ENCODE data around the gene INPP4B. TPM values are rescaled to one million over a fixed set of nuclear protein-coding genes. Genes with fewer than 3 reads are reported as not detected.
A peak's percentile ranks its signal among the peaks of the same experiment; 100 is the strongest.

INPP4B gene
- total and polyA plus RNA-seq, 3 experiments from 2014 or later: 50.3 to 52.6 (median 52.6) TPM

GRCh38 chr4:142336251-142336934 lies 509.7 kb downstream of the INPP4B start:
- DNase-seq: no peak
- Histone ChIP-seq H3K4me1 (ENCODE audit: insufficient read depth, low read length) (peaks cover 4% of the 10 kb centered on the region), H3K4me3 (ENCODE audit: low read length) (no peak overlapping the region), H3K27ac (ENCODE audit: low read depth, low read length) (no peak overlapping the region), H3K9me3 (ENCODE audit: low read length) (no peaks in the 10 kb centered on the region), H3K27me3 (ENCODE audit: insufficient read depth, low read length, poor library complexity, severe bottlenecking) (no peaks in the 10 kb centered on the region), H3K36me3 (ENCODE audit: insufficient read depth, low read length) (peaks cover 3% of the 10 kb centered on the region)
- H3K9me3 Mint-ChIP-seq: no peaks in the 10 kb centered on the region
- ChIA-PET CTCF (interaction anchor here (0.8 to 1.5 kb wide), 2 partner anchors 53 to 383 kb away, joined by 3 read pairs; no protein-coding TSS in a partner anchor), POLR2A (no interaction called here)
- peaks cover 35 to 74% (median 72%) of the 10 kb centered on the region in 3 donors for H3K4me1 Mint-ChIP-seq
- H3K36me3 Mint-ChIP-seq: peaks cover 0 to 13% (median 4%) of the 10 kb centered on the region in 3 donors
- peak overlapping the region in 1 of 7 donors; percentile 66 for H3K4me3 Mint-ChIP-seq
- no peak overlapping the region for H3K27ac Mint-ChIP-seq
- no peaks in the 10 kb centered on the region for H3K27me3 Mint-ChIP-seq

DNA sequence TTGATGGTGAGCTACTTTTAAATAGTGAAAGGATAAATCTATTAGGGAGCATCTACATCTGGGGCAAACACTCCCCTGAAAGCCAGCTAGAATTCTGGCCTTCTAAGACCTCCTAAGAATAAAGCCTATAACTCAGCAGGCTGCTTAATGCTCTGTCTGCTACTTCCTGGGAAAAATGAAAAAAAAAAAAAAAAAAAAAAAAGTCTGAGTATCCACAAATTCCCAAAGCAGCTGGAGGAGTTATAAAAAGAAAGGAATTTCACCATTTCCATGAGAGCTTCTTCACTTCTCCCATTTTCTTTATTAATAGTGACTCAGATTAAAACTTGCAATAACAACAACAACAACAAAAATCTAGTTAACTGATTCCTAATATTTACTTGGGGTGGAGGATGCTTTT lies 511.2 kb downstream of the INPP4B start:
- H3K4me1 ChIP-seq (ENCODE audit: insufficient read depth, low read length): peaks cover 11% of the 10 kb centered on the region
- peaks cover 3% of the 10 kb centered on the region for H3K36me3 ChIP-seq (ENCODE audit: insufficient read depth, low read length)
- Mint-ChIP-seq H3K27me3 (no peaks in the 10 kb centered on the region), H3K36me3 (peaks cover 0 to 13% (median 4%) of the 10 kb centered on the region in 3 donors), H3K4me1 (peaks cover 47 to 77% (median 77%) of the 10 kb centered on the region in 3 donors), H3K9me3 (no peaks in the 10 kb centered on the region), H3K4me3 (no peak overlapping the region), H3K27ac (peak overlapping the region in 1 of 8 donors; percentile 20)
- H3K9me3 ChIP-seq (ENCODE audit: low read length): no peaks in the 10 kb centered on the region
- no peak overlapping the region for H3K4me3 ChIP-seq (ENCODE audit: low read length)
- no peak overlapping the region for H3K27ac ChIP-seq (ENCODE audit: low read depth, low read length)
- no peaks in the 10 kb centered on the region for H3K27me3 ChIP-seq (ENCODE audit: insufficient read depth, low read length, poor library complexity, severe bottlenecking)
- POLR2A ChIA-PET: no interaction called here
- CTCF ChIA-PET: interaction anchor here (1.4 to 1.5 kb wide), 2 partner anchors 22 to 385 kb away, joined by 3 to 4 read pairs; no protein-coding TSS in a partner anchor
- DNase-seq: no peak

DNA sequence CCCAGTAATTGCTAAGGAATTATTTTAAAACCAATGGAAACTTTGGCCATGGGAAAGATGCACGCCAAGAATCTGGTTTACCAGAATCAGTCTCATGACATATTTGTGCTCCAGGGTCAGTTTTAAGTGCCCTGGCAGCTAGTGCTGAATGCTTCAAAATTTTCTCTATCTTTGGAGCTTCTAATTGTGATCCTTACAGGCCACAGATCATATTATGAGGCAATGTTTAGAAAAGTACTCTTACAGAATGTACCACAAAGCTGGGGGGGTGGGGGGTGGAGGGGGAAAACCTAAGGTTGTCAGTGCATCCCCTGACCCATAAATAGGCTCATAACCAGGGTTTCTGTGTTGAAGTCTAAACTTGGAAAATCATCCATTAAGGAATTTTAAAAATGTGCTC lies 514.5 kb downstream of the INPP4B start:
- H3K27me3 Mint-ChIP-seq: no peaks in the 10 kb centered on the region
- peaks cover 58 to 88% (median 85%) of the 10 kb centered on the region in 3 donors for H3K4me1 Mint-ChIP-seq
- no peak for DNase-seq
- H3K4me3 ChIP-seq (ENCODE audit: low read length): no peak overlapping the region
- peaks cover 20% of the 10 kb centered on the region for H3K4me1 ChIP-seq (ENCODE audit: insufficient read depth, low read length)
- ChIA-PET CTCF (no interaction called here), POLR2A (no interaction called here)
- no peaks in the 10 kb centered on the region for H3K36me3 ChIP-seq (ENCODE audit: insufficient read depth, low read length)
- no peaks in the 10 kb centered on the region for H3K27me3 ChIP-seq (ENCODE audit: insufficient read depth, low read length, poor library complexity, severe bottlenecking)
- H3K27ac ChIP-seq (ENCODE audit: low read depth, low read length): no peak overlapping the region
- no peaks in the 10 kb centered on the region for H3K9me3 Mint-ChIP-seq
- no peaks in the 10 kb centered on the region for H3K9me3 ChIP-seq (ENCODE audit: low read length)
- H3K36me3 Mint-ChIP-seq: peaks cover 0 to 6% (median 3%) of the 10 kb centered on the region in 3 donors
- no peak overlapping the region for H3K4me3 Mint-ChIP-seq
- no peak overlapping the region for H3K27ac Mint-ChIP-seq

DNA sequence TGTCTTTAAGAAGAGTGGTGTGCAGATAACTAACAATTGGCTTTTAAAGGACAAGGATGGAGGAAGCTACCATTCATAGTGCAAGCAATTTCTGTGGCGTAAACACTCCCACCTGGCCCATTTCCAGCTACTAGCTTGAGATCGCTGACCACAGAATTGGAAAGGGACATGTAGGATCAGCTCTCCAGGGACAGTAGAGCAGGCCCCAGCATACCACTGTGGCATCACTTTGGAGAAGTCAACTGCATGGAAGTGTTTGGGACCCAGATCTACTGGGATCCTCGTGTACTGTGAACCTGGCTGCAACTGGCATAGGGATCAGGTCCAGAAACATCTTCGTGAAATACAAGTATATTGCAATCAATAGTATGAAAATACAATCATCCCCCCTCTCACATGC lies 515.0 kb downstream of the INPP4B start:
- no peaks in the 10 kb centered on the region for H3K27me3 ChIP-seq (ENCODE audit: insufficient read depth, low read length, poor library complexity, severe bottlenecking)
- ChIA-PET POLR2A (no interaction called here), CTCF (interaction anchor here (0.7 kb wide), 1 partner anchor 48 kb away, joined by 4 read pairs; no protein-coding TSS in a partner anchor)
- H3K27ac Mint-ChIP-seq: peak overlapping the region in 2 of 8 donors; percentile 10 to 63
- H3K9me3 ChIP-seq (ENCODE audit: low read length): no peaks in the 10 kb centered on the region
- no peak overlapping the region for H3K27ac ChIP-seq (ENCODE audit: low read depth, low read length)
- no peaks in the 10 kb centered on the region for H3K27me3 Mint-ChIP-seq
- H3K4me1 Mint-ChIP-seq: peaks cover 61 to 88% (median 85%) of the 10 kb centered on the region in 3 donors
- peaks cover 0 to 6% (median 2%) of the 10 kb centered on the region in 3 donors for H3K36me3 Mint-ChIP-seq
- peaks cover 0 to 2% (median 0%) of the 10 kb centered on the region in 5 donors for H3K9me3 Mint-ChIP-seq
- no peaks in the 10 kb centered on the region for H3K36me3 ChIP-seq (ENCODE audit: insufficient read depth, low read length)
- DNase-seq: no peak
- H3K4me3 Mint-ChIP-seq: no peak overlapping the region
- H3K4me3 ChIP-seq (ENCODE audit: low read length): no peak overlapping the region
- peaks cover 23% of the 10 kb centered on the region for H3K4me1 ChIP-seq (ENCODE audit: insufficient read depth, low read length)

DNA sequence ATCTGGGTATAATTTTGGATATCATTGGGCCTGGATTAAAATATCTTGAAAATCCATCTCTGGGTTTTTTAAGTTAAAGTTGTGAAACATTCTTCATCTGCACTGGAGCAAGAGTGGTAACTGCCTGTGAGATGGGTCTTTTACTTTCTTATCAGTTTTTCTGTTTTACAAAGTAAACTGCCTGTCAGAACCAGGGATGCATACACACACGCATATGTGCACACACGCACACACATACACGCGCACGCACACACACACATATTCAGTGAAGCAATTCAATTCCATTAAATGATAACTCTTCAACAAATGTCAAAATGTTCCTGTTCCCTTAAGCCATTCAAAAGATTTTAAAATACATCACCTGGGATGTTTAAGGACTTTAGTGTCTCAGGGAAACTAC lies 515.8 kb downstream of the INPP4B start:
- ChIA-PET CTCF (interaction anchor here (0.7 kb wide), 1 partner anchor 47 kb away, joined by 4 read pairs; no protein-coding TSS in a partner anchor), POLR2A (no interaction called here)
- Histone ChIP-seq H3K9me3 (ENCODE audit: low read length) (no peaks in the 10 kb centered on the region), H3K4me3 (ENCODE audit: low read length) (no peak overlapping the region), H3K27ac (ENCODE audit: low read depth, low read length) (no peak overlapping the region), H3K4me1 (ENCODE audit: insufficient read depth, low read length) (peaks cover 32% of the 10 kb centered on the region), H3K36me3 (ENCODE audit: insufficient read depth, low read length) (no peaks in the 10 kb centered on the region), H3K27me3 (ENCODE audit: insufficient read depth, low read length, poor library complexity, severe bottlenecking) (no peaks in the 10 kb centered on the region)
- H3K9me3 Mint-ChIP-seq: peaks cover 0 to 2% (median 0%) of the 10 kb centered on the region in 5 donors
- peak overlapping the region in 1 of 8 donors; percentile 3 for H3K27ac Mint-ChIP-seq
- H3K27me3 Mint-ChIP-seq: no peaks in the 10 kb centered on the region
- H3K4me3 Mint-ChIP-seq: no peak overlapping the region
- H3K4me1 Mint-ChIP-seq: peaks cover 60 to 88% (median 85%) of the 10 kb centered on the region in 3 donors
- H3K36me3 Mint-ChIP-seq: peaks cover 0 to 6% (median 2%) of the 10 kb centered on the region in 3 donors
- DNase-seq: no peak

- peaks cover 0 to 9% (median 4%) of the 10 kb centered on the region in 3 donors for H3K36me3 Mint-ChIP-seq
- Histone ChIP-seq H3K36me3 (ENCODE audit: insufficient read depth, low read length) (no peaks in the 10 kb centered on the region), H3K27ac (ENCODE audit: low read depth, low read length) (no peak overlapping the region), H3K4me3 (ENCODE audit: low read length) (no peak overlapping the region), H3K9me3 (ENCODE audit: low read length) (no peaks in the 10 kb centered on the region), H3K4me1 (ENCODE audit: insufficient read depth, low read length) (peaks cover 42% of the 10 kb centered on the region), H3K27me3 (ENCODE audit: insufficient read depth, low read length, poor library complexity, severe bottlenecking) (no peaks in the 10 kb centered on the region)
- H3K4me3 Mint-ChIP-seq: no peak overlapping the region
- no peak overlapping the region for H3K27ac Mint-ChIP-seq
- ChIA-PET POLR2A (no interaction called here), CTCF (no interaction called here)
- H3K27me3 Mint-ChIP-seq: no peaks in the 10 kb centered on the region
- no peak for DNase-seq
- H3K4me1 Mint-ChIP-seq: peaks cover 65 to 91% (median 88%) of the 10 kb centered on the region in 3 donors
- H3K9me3 Mint-ChIP-seq: peaks cover 0 to 2% (median 0%) of the 10 kb centered on the region in 5 donors
Observed at GRCh38 chr4:142329313-142329712, 516.8 kb downstream of the INPP4B start.

GRCh38 chr4:142326181-142326580 lies 519.9 kb downstream of the INPP4B start:
- ChIA-PET POLR2A (no interaction called here), CTCF (interaction anchor here (1.0 kb wide), 1 partner anchor 43 kb away, joined by 3 read pairs; no protein-coding TSS in a partner anchor)
- H3K36me3 Mint-ChIP-seq: peaks cover 3 to 21% (median 12%) of the 10 kb centered on the region in 3 donors
- H3K27ac Mint-ChIP-seq: peak overlapping the region in 1 of 8 donors; percentile 21
- Histone ChIP-seq H3K9me3 (ENCODE audit: low read length) (no peaks in the 10 kb centered on the region), H3K27me3 (ENCODE audit: insufficient read depth, low read length, poor library complexity, severe bottlenecking) (no peaks in the 10 kb centered on the region), H3K4me1 (ENCODE audit: insufficient read depth, low read length) (peaks cover 40% of the 10 kb centered on the region), H3K4me3 (ENCODE audit: low read length) (no peak overlapping the region), H3K36me3 (ENCODE audit: insufficient read depth, low read length) (no peaks in the 10 kb centered on the region), H3K27ac (ENCODE audit: low read depth, low read length) (no peak overlapping the region)
- no peak for DNase-seq
- H3K9me3 Mint-ChIP-seq: peaks cover 0 to 6% (median 0%) of the 10 kb centered on the region in 5 donors
- peaks cover 57 to 82% (median 79%) of the 10 kb centered on the region in 3 donors for H3K4me1 Mint-ChIP-seq
- no peaks in the 10 kb centered on the region for H3K27me3 Mint-ChIP-seq
- H3K4me3 Mint-ChIP-seq: no peak overlapping the region

DNA sequence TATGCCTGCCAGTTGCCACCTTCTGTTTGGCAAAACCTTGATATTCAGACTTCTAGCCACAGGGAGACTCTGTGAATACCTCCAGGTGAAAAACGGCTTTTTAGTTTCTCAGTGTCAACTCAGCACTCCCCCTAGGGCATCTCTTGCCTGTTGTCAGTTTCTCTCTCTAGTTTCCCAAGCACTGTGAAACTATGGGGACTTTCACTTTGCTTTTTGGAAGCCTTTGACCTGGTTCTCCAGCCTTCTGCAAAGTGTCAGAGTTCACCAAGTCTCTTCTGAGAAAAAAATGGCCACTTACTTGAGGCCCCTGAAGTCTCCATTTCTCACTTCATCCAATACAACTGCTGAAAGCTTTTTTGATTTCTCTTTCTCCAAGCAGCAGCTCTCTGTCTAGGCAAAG lies 521.5 kb downstream of the INPP4B start:
- no peak for DNase-seq
- H3K36me3 ChIP-seq (ENCODE audit: insufficient read depth, low read length): no peaks in the 10 kb centered on the region
- Mint-ChIP-seq H3K27me3 (no peaks in the 10 kb centered on the region), H3K36me3 (peaks cover 6 to 26% (median 13%) of the 10 kb centered on the region in 3 donors), H3K4me1 (peaks cover 48 to 83% (median 81%) of the 10 kb centered on the region in 3 donors), H3K9me3 (peaks cover 0 to 6% (median 0%) of the 10 kb centered on the region in 5 donors), H3K27ac (peak overlapping the region in 5 of 8 donors; percentile 11 to 83 (median 36)), H3K4me3 (no peak overlapping the region)
- no peak overlapping the region for H3K4me3 ChIP-seq (ENCODE audit: low read length)
- H3K27me3 ChIP-seq (ENCODE audit: insufficient read depth, low read length, poor library complexity, severe bottlenecking): no peaks in the 10 kb centered on the region
- CTCF ChIA-PET: no interaction called here
- H3K4me1 ChIP-seq (ENCODE audit: insufficient read depth, low read length): peaks cover 35% of the 10 kb centered on the region
- POLR2A ChIA-PET: no interaction called here
- no peaks in the 10 kb centered on the region for H3K9me3 ChIP-seq (ENCODE audit: low read length)
- no peak overlapping the region for H3K27ac ChIP-seq (ENCODE audit: low read depth, low read length)
